HS-27A (cell line): ENCODE measurements around the gene HS3ST2.

Experiments
- DNase-seq: peaks from one replicate; pipeline ENCODE4 v3.0.0-alpha.2; 2012; ENCODE audit warnings: low read depth, missing footprints

The HS3ST2 gene

DNA sequence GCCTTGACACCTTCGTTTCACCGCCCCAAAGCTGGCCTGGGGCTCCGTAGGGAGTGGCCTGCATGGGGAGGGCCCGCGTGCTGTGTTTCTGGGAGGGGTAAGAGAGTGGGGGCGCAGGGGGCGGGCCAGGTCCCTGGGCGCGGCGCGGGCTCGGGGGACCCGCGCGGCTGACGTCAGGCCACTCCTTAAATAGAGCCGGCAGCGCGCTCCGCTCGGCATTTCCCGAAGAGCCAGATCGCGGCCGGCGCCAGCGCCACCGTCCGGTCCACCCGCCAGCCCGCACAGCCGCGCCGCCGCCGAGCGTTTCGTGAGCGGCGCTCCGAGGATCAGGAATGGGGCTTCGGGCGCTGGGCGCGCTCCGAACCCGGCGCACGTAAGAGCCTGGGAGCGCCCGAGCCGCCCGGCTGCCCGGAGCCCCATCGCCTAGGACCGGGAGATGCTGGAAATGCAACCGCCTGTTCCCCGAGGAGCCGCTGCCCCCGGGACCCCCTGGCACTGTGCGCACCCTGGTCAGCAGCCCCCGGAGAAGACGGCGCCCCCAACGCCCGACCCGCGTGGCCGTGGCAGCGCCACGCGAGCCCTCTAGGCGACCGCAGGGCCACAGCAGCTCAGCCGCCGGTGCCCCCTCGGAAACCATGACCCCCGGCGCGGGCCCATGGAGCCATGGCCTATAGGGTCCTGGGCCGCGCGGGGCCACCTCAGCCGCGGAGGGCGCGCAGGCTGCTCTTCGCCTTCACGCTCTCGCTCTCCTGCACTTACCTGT lies at the start of gene HS3ST2:
Gene HS3ST2, plus strand, starts transcription at position 215 of the 763 bp plus-strand sequence. Its CDS starts 449 bp downstream, at position 664.
- DNase-seq: no peak

DNA sequence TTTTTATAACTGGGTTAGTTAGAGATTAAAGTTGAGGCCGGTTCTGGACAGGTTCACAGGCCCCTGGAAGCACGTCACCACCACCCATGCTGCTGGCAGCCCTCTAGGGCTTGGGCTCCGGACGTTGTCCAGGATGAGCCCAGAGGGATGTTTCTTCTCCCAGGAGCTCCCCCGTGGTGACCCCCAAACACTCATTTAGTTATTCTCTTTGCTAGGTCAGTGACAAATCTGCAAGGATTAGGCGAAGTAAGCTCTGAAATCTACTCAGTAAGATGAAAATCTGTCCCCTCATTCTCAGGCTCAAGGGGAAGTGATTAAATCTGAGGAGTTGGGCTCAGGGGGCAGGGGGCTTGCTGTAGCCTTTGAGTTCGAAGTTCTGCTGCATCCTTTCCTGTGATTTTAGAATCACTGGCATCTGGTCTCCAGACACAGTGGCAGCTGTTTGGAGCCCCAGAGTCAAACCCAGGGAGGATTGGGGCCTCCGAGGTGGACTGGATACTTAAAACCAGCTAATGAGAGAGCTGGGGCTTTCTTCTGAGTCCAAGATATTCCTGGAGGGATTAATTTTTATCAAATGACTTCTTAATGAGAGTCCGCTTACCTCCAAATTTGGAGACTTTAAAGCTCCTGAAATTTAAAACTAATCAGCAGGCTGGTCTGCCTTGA lies 49.2 kb upstream of the HS3ST2 start:
- DNase-seq: no peak

DNA sequence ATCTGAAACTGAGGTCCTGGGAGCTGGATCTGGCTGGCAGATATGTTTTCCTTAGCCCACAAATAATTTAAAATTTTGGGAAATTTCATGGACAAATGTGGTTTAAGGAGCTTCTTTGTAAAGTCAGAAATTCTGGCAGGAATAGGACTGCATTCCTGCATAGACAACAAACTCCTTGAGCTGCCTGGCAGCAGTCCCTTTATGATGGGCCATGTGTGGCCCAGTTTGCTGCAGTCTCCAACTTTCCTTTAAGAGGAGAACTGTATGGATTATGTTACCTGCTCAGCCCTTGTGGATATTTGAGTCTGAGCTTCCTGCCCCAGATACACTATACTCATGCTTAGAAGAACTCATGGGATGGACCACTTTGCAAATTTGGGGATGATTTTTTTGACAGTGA lies 48.5 kb upstream of the HS3ST2 start:
- DNase-seq: no peak

DNA sequence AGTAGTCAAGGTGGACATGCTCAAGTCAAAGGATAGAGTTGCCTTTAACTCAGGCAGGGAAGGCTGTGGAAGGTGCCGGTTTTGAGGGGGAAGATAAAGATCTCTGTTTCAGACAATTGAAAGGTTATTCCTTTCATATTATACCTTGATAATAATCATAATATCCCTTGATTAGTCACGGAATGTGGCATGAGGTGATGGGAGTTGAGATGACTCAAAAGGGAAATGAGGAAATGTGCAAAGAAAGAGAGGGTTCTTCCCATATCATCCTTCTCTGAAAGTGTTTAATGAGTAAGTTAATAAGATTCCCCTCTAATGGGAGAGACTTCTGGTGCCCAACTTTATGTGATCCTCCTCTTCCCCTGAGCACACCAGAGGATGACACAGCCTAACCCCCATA lies 43.1 kb upstream of the HS3ST2 start:
- no peak for DNase-seq

DNA sequence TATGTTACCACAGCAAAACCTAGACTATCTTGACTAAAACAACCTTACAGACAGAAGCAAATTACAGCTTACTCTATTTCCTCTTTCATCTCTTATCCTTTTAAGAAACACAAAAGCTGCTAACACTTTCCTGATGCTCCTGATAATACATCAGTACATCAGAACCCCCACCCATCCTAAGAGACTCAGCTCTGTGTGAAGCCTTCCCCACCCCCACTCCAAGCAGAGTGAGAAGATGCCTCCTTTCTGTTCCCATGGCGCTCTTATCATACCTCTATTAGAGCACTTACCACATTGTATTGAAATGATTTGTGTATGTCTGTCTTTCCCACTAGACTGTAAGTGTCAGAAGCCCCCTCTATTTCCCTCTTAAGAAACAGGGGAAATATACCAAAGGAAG lies 42.4 kb upstream of the HS3ST2 start:
- no peak for DNase-seq

DNA sequence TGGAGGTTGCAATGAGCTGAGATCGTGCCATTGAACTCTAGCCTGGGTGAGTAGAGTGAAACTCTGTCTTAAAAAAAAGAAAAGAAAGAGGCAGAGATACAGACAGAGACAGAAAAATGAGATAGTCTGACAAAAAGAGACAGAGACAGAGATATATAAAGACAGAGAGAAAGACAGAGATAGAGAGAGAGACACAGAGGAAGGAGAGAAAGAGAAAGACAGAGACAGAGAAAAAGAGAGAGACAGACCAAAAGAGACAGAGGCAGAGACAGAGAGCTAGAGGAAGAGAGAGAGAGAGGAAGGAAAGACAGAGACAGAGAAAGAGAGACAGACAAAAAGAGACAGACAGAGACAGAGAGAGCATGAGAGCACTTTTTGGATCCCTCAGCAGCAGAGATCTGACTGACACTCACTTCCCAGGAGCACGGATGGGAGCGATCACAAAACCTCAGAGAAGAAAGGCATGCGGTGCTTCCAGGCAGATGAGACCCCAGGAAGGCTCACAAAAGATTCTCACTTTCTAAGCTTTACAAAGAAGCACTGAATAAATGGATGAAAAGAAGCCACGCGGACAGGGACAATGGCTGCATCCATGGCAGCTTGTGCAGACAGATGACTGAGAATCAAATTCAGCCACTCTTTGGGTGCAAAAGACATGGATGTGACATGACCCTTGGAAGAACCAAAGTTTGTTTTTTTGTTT lies 38.6 kb upstream of the HS3ST2 start:
- DNase-seq: no peak

DNA sequence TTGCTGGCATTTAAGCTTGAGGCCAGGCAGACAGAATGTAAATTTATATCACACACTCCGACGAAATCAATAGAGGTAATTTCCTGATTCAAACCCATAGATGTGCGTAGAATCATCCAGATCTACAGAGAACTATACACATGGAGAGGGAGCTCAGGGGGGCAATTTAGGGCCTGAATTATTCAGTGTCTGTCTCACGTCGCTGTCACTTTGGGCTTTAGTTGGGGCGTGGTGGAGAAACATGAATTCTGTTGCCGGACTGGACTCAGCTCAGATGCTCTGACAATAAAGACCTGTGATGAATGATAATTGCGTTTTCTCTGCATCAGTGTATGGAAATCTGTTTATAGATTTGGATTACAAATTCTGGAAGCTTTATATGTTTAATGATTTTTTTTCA lies 32.5 kb upstream of the HS3ST2 start:
- no peak for DNase-seq

DNA sequence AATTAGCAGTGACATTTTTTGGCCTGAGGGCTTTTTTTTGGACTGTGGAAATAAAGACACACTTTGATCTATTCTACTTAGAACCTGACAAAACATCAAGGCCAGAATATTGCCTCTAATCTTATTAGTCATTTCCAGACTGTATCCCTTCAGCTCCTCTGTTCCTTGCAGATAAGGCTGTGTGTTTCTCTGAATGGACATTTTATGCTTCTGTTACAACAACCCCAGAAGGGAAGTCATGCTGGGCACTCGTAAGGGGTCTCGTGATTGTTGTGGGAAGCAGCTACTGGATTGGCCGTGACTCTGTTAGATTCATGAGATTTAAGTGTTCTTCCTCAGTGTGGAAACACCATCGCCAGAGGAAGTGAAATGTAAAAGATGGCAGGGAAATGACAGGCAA lies 31.6 kb upstream of the HS3ST2 start:
- no peak for DNase-seq

DNA sequence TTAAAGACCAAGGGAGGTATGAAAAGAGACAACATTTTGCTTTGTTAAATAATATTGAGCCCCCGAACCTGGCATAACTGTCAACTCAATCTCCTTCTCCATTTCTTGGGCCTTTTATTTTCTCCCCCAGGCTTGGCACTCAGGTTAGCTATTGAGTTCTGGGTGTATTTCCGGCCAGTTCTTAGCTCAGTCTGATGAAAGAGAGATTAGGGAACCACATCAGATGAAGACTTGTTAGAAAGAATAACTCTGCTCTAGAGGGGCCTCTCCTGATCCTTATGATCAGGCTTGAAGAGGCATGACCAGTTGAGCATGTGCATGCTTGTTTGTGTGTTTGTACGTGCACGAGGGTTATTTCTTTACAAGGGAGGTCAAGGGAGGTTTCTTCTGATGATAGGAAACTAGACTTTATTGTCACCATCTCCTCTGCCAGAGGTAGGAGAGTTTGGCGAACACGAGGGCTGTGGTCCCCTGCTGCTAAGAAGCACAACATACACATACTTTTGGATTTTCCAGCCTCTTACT lies 29.2 kb upstream of the HS3ST2 start:
- DNase-seq: no peak

DNA sequence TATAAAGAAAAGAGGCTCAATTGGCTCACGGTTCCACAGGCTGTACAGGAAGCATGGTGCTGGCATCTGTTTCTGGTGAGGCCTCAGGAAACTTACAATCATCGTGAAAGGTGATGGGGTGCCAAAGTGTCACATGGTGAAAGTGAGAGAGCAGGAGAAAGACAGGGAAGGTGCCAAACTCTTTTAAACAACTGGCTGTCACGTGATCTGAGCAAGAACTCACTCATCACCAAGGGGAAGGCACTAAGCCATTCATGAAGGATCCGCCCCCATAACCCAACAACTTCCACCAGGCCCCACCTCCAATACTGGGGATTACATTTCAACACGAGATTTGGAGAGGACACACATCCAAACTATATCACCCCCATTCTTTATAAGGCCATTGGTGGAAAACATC lies 28.4 kb upstream of the HS3ST2 start:
- DNase-seq: no peak

DNA sequence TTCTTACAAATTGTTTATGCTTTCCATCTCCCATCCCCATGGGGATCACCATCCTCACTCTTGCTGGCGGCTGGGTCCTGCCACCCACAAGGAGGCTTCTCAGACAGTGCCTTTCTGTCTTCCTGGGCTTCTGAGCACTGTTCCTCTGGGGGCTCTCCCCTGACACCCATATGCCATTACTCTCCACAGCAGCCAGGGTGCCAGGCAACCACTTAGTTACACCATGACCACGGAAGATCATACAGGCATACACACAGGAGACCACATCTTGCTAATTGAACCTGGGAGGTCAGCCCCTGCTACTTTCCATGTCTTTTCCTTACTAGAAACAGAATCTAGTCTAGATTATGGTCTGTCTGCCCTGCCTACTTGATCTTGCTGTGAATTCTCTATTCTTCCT lies 27.7 kb upstream of the HS3ST2 start:
- DNase-seq: no peak

DNA sequence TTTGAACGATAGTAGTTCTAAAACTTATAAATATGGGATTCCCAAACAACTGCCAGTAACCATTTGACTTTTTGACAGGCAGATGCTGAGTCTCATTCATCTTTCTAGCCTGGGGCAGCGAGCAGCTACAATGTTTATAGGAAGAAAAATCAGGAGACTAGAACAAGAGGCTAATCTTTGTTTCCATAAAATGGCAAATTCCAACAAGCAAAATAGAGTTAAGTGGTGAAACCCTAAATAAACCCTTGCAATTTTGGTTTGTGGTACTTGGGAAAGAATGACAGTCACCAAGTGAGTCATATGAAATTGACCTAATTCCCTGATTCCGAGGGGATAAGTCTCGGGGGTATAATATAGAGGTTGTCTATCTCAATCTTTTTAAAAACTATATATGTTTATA lies 27.3 kb upstream of the HS3ST2 start:
- DNase-seq: no peak

DNA sequence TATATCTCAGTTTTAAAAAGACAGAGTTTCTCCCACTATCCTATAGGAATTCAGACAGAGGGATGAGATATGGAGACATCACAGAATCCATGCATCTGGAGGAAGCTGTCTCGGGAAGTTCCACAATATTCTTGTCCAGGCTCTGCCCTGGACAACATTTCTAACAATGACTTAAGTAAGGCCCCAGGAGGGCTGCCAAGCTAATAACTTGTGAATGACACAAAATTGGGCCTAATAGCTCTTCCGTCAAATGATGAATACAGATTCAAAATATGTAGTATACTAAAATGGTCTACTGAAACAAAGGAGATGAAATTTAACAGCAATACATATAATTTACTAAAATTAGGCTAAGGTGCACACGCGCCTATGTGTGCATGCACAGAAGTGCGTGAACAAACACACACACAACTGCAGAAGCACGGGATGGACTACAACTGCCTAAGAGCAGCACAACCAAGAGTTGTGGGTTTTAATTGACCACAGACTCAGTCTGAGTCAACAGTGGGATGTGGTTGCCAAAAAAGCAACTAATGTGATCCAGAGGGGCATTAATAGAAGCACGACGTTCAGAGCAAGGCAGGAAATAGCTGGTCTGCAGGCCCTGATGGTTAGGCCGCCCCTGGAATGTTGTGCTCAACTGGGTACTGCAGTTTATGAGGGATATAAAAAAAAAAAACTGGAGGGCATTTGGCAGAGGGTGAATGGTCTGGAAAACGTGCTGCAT lies 26.3 kb upstream of the HS3ST2 start:
- peak; percentile 4 for DNase-seq

DNA sequence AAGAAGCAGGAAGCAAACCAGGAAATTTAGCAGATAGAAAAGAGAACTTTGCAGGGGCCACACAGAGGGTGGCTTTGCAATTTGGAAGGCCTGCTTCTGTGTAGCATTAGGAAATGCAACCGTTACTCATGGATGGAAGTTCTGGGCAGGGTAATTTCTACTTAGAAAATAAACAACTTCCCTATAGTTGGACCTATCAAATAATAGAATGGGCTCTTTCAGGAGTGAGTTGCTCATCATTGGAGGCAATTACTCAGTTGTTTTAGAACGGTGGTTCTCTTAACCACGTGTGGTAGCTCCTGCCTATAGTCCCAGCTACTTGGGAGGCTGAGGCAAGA lies 25.8 kb upstream of the HS3ST2 start:
- DNase-seq: no peak

DNA sequence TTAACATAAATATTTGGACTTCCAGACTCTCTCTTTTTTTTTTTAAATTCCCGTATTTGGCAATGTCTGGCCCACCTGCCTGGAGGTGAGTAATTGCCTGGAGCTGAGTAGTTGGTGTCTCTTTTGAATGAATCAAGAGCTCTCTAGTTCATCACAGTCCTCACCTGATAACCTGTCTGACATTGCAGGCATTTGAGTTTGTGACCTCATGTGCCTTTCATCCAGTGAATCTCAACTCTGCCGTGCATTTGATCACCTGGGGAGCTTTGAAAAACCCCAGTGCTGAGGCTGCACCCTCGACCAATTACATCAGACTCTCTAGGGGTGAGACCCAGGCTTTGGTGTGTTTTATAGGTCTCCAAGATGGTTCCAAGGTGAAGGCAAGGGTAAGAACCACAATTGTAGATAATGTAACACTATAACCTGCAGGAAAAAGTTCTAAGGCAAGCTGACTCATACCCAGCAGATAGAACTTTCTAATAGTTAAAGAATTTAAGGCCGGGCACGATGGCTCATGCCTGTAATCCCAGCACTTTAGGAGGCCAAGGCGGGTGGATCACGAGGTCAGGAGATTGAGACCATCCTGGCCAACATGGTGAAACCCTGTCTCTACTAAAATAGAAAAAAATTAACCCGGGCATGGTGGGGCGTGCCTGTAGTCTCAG lies 24.5 kb upstream of the HS3ST2 start:
- DNase-seq: no peak

DNA sequence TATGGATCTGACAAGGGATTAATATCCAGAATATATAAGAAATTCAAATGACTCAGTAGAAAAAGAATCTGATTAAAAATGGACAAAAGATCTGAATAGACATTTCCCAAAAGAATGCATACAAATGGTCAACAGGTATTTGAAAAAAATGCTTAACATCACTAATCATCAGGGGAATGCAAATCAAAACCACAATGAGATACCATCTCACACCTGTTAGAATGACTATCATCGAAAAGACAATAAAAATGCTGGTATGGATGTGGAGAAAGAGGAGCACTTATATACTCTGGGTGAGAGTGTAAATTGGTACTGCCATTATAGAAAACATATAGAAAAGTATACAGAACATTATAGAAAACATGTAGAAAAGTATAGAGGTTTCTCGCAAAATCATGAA lies 16.4 kb upstream of the HS3ST2 start:
- no peak for DNase-seq

DNA sequence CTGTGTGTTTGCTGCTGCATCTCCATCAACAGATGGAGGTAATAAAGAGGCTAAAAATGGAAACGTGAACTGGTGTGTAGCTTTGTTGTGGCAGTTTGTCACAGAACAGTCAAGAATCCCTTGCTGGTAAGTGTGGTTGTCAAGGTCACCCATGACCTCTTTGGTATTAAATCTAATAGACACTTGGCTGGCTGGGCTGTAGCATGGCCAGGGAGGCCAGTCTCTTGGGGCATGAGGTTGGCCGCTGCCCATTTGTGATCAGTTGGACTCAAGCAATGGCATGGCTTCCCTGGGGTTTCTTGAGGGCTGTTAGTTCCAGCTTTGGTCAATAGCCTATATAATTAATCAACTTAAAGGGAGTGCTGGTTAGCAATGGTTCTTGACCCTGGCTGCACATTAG lies 14.8 kb upstream of the HS3ST2 start:
- DNase-seq: no peak

DNA sequence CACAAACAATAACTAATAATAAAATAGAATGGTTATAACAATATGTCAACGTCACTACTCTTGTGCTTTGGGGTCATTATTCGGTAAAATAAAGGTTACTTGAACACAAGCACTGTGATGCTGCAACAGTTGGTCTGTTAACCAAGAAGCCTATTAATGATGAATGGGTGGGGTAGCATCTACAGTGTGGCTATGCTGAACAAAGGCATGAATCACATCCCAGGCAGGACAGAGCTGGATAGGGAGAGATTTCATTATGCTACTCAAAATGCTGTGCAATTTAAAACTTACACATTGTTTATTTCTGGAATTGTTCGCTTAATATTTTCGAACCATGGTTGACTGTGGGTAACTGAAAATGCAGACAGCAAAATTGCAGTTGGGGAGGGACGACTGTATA lies 9.1 kb upstream of the HS3ST2 start:
- no peak for DNase-seq

DNA sequence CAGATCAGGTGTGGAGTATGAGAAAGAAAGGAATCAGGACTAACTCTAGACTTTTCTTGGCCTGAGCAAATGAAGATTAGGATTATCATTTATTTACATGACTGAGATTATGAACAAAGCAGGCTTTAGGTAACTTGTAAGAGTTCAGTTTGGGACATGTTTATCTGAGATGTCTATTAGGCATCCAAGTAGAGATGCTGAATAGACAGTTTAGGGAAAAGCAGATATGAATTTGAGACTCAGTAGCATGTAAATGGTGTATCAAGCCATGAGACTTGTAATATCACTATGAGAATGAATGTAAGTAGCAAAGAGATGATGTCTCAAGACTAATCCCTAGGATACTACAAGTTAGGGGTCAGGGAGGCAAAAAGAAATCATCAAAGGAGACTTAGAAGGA lies 8.6 kb upstream of the HS3ST2 start:
- DNase-seq: no peak

DNA sequence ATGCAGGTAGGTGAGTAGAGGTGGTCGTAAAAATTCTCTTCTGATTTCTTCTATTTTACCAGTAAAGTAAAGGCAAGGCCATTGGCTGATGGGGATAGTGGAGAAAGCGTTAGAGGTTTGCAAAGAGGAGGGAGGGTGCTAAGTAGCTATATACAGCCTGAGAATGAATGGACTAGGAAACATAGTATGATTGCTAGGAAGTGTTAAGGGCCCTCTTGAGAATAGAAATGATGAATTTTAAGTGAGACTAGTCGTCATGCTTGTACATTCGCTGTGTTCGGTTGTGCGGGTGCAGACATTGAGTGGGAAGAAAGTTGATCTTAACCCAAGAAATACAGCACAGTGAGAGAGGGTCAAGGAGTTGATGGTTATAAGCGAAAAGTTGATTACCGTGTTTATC lies 7.2 kb upstream of the HS3ST2 start:
- DNase-seq: no peak

DNA sequence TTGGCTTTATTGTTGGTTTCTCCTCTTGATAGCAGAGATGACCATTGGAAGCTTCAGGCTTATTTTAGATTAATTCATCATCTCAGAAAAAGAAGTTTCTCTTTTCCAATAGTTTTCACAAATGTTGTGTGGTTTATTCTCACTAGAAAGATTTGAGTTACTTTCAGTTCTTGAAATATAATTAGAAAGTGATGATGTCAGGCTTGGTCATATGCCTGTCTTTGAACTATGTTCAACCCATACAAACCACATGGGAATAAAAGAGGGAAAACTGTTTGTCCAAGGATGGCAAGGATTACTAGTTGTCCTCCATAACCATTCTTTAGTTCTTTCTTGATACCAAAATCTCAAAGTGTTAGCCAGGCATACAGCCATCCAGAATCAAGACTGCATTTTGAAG lies 3.7 kb upstream of the HS3ST2 start:
- DNase-seq: no peak
